HUES6 (cell line): Measurements from ENCODE around the gene RSAD2.

Experiments
- H3K27ac ChIP-seq: 2 replicates; pipeline ENCODE4 v1.7.0; 2013; ENCODE audit warnings: low read depth, mild to moderate bottlenecking, low read length, inconsistent platforms
- H3K27me3 ChIP-seq: 2 replicates; pipeline ENCODE4 v1.6.1; 2013; ENCODE audit warnings: low read length; ENCODE audit not compliant: control insufficient read depth, insufficient read depth
- H3K36me3 ChIP-seq: 2 replicates; pipeline ENCODE4 v1.6.1; 2013; ENCODE audit warnings: low read length; ENCODE audit not compliant: control insufficient read depth, insufficient read depth
- H3K4me1 ChIP-seq: 2 replicates; pipeline ENCODE4 v1.6.1; 2013; ENCODE audit warnings: low read length; ENCODE audit not compliant: control insufficient read depth, insufficient read depth
- H3K4me3 ChIP-seq: 2 replicates; pipeline ENCODE4 v1.5.1; 2013; ENCODE audit warnings: low read depth, low read length
- H3K9ac ChIP-seq: one replicate; pipeline ENCODE4 v1.6.1; 2013; ENCODE audit warnings: mild to moderate bottlenecking, low read length
- H3K9me3 ChIP-seq: 2 replicates; pipeline ENCODE4 v1.6.1; 2013; ENCODE audit warnings: low read depth, low read length; ENCODE audit not compliant: control insufficient read depth, insufficient read depth

RSAD2 gene, protein sequence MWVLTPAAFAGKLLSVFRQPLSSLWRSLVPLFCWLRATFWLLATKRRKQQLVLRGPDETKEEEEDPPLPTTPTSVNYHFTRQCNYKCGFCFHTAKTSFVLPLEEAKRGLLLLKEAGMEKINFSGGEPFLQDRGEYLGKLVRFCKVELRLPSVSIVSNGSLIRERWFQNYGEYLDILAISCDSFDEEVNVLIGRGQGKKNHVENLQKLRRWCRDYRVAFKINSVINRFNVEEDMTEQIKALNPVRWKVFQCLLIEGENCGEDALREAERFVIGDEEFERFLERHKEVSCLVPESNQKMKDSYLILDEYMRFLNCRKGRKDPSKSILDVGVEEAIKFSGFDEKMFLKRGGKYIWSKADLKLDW

DNA sequence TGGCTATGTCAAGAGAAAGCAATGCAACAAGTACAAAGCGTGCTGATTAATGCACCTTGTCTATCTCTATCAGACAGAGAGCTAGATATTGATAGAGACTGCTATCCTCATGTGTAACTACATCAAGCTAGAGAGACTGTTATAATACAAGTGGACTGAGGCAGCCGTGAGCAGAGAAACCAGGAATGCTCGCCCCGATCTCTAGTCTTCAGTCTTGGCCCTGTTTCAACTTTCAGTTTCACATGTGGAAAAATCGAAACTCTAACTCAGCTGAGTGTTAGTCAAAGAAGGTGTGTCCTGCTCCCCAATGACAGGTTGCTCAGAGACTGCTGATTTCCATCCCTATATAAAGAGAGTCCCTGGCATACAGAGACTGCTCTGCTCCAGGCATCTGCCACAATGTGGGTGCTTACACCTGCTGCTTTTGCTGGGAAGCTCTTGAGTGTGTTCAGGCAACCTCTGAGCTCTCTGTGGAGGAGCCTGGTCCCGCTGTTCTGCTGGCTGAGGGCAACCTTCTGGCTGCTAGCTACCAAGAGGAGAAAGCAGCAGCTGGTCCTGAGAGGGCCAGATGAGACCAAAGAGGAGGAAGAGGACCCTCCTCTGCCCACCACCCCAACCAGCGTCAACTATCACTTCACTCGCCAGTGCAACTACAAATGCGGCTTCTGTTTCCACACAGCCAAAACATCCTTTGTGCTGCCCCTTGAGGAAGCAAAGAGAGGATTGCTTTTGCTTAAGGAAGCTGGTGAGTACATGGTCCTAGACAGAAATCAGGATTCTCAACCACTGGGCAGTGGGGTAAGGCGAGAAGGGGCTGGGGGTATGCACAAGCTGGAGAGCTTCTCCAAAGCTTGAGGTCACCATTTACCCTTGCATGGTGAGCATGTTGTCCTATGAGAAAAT lies at the start of gene RSAD2:
Gene RSAD2, plus strand, starts transcription at position 376 of the 903 bp plus-strand sequence. Its CDS starts 24 bp downstream, at position 400.
- no peak within 1 kb of the TSS for H3K9ac ChIP-seq
- no peak within 1 kb of the TSS for H3K4me3 ChIP-seq
- peaks cover 11% of the 10 kb centered on the region for H3K9me3 ChIP-seq
- H3K27ac ChIP-seq, result no peak within 1 kb of the TSS
- H3K36me3 ChIP-seq, result no peaks in the 10 kb centered on the region
- H3K27me3 ChIP-seq, result no peaks in the 10 kb centered on the region
- no peaks in the 10 kb centered on the region for H3K4me1 ChIP-seq

- Histone ChIP-seq H3K36me3 (no peaks in the 10 kb centered on the region), H3K4me1 (no peaks in the 10 kb centered on the region; the same call in 1 of the 2 replicates), H3K9ac (no peak overlapping the region), H3K27me3 (no peaks in the 10 kb centered on the region), H3K4me3 (no peak overlapping the region), H3K27ac (no peak overlapping the region), H3K9me3 (peaks cover 19% of the 10 kb centered on the region)
Measured at GRCh38 chr2:6828299-6828584, 49.3 kb upstream of the RSAD2 start.

DNA sequence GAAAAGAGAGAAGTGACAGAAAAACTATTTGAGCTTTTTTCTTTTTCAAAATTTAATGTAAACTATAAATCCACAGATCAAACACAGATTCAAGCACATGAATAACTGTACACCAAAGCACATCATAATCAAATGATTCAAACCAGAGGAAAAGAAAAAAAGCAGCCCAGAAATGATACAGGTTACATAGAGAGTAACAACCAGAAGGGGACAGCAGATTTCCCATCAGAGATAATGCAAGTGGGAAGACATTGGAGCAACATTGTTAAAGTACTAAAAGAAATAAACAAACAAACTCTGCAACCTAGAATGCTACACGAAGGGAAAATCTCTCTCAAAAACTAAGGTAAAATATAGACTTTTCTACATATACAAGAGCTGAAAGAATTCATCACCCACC lies 46.3 kb upstream of the RSAD2 start:
- Histone ChIP-seq H3K9ac (no peak overlapping the region), H3K36me3 (no peaks in the 10 kb centered on the region), H3K27ac (no peak overlapping the region), H3K4me3 (no peak overlapping the region), H3K9me3 (peaks cover 30% of the 10 kb centered on the region), H3K4me1 (no peaks in the 10 kb centered on the region; the same call in 1 of the 2 replicates), H3K27me3 (no peaks in the 10 kb centered on the region)

GRCh38 chr2:6832596-6833299 lies 44.8 kb upstream of the RSAD2 start:
- Histone ChIP-seq H3K4me3 (no peak overlapping the region), H3K27ac (no peak overlapping the region), H3K4me1 (no peaks in the 10 kb centered on the region; the same call in 1 of the 2 replicates), H3K27me3 (no peaks in the 10 kb centered on the region), H3K36me3 (no peaks in the 10 kb centered on the region), H3K9ac (no peak overlapping the region), H3K9me3 (peaks cover 30% of the 10 kb centered on the region)

- no peak overlapping the region for H3K27ac ChIP-seq
- H3K4me3 ChIP-seq, result no peak overlapping the region
- no peaks in the 10 kb centered on the region for H3K4me1 ChIP-seq
- H3K36me3 ChIP-seq, result no peaks in the 10 kb centered on the region
- peaks cover 32% of the 10 kb centered on the region for H3K9me3 ChIP-seq
- no peak overlapping the region for H3K9ac ChIP-seq
- no peaks in the 10 kb centered on the region for H3K27me3 ChIP-seq
Measured at GRCh38 chr2:6833300-6833604, 44.3 kb upstream of the RSAD2 start.

- no peak overlapping the region for H3K9ac ChIP-seq
- H3K4me1 ChIP-seq, result no peaks in the 10 kb centered on the region
- no peak overlapping the region for H3K27ac ChIP-seq
- no peak overlapping the region for H3K4me3 ChIP-seq
- H3K27me3 ChIP-seq, result no peaks in the 10 kb centered on the region
- peaks cover 33% of the 10 kb centered on the region for H3K9me3 ChIP-seq
- H3K36me3 ChIP-seq, result no peaks in the 10 kb centered on the region
Measured at GRCh38 chr2:6834163-6834562, 43.4 kb upstream of the RSAD2 start.

- no peaks in the 10 kb centered on the region for H3K36me3 ChIP-seq
- no peaks in the 10 kb centered on the region for H3K4me1 ChIP-seq
- no peaks in the 10 kb centered on the region for H3K27me3 ChIP-seq
- H3K4me3 ChIP-seq, result no peak overlapping the region
- no peak overlapping the region for H3K27ac ChIP-seq
- peaks cover 35% of the 10 kb centered on the region for H3K9me3 ChIP-seq
- H3K9ac ChIP-seq, result no peak overlapping the region
Measured at GRCh38 chr2:6835467-6835866, 42.1 kb upstream of the RSAD2 start.

DNA sequence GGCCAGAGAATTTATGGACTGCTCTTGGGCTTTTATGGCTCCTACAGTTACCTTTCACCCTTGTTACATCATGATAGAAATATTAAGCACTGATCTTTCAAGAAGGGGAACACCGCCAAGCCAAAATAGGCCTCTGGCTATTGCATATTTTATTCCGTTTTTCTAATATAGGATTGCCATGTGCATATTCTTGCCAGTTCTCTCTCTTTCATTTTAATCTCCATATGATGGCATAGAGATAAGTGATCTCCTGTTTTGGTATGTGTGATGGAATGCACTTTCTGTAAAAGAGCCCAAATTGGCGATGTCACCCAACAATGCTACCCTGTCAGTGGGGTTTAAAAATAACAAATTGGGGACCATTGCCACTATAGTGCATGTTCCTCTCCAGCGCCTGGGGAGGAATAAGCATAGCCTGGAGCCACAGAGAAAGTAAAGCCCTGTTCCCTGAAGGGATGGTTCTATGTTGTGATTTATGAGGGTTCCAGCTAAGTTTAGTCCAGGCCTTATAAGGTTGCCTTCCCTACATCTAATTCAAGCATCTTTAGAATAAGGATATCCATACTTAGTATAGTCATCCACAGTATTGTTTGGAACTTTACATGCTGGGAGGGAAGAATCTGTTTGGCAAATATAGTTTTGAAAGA lies 38.8 kb upstream of the RSAD2 start:
- Histone ChIP-seq H3K9me3 (peaks cover 41% of the 10 kb centered on the region), H3K27me3 (no peaks in the 10 kb centered on the region), H3K4me3 (no peak overlapping the region), H3K27ac (no peak overlapping the region), H3K4me1 (no peaks in the 10 kb centered on the region), H3K9ac (no peak overlapping the region), H3K36me3 (no peaks in the 10 kb centered on the region)

DNA sequence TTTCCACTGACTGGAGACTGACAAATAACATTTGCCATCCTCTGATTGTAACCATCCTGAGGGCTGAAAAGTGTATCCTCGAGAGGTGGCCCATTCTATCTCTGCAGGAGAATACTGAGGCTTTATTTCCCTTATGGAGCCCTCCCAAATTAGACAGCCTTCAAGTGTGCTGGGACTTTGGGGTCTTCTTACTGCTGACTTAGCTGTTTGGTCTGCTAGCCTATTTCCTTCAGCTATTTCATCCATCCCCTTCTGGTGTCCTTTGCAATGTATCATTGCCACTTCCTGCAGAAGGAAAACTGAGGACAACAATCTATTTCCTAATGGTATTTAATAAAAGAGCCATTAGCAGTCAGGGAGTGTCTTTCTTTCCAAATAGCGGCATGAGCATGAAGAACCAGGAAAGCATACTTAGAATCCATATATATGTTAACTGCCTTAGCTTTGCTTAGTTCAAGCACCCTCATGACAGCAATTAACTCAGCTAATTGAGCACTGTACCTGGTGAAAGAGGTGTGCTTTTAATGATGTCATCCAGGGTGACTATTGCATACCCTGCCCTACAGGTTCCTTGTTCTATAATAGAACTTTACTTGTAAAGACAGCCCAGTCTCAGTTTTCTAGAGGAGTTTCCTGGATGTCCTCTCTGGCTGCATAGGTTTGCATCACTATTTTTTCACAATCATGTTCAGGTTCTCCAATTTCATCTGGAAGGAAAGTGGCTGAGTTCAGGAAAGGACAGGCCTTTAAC lies 35.9 kb upstream of the RSAD2 start:
- no peaks in the 10 kb centered on the region for H3K4me1 ChIP-seq
- H3K36me3 ChIP-seq, result no peaks in the 10 kb centered on the region
- H3K27ac ChIP-seq, result no peak overlapping the region
- H3K9ac ChIP-seq, result no peak overlapping the region
- H3K4me3 ChIP-seq, result no peak overlapping the region
- no peaks in the 10 kb centered on the region for H3K27me3 ChIP-seq
- H3K9me3 ChIP-seq, result peaks cover 63% of the 10 kb centered on the region

- H3K27me3 ChIP-seq, result no peaks in the 10 kb centered on the region
- H3K36me3 ChIP-seq, result no peaks in the 10 kb centered on the region
- no peak overlapping the region for H3K4me3 ChIP-seq
- no peak overlapping the region for H3K9ac ChIP-seq
- H3K27ac ChIP-seq, result no peak overlapping the region
- no peaks in the 10 kb centered on the region for H3K4me1 ChIP-seq
- peaks cover 80% of the 10 kb centered on the region for H3K9me3 ChIP-seq
Measured at GRCh38 chr2:6845312-6845711, 32.3 kb upstream of the RSAD2 start.
